WTC11 (cell line): ENCODE measurements around the gene IPCEF1. TPM values are rescaled to one million over a fixed set of nuclear protein-coding genes. Genes with fewer than 3 reads are reported as not detected.

Source experiments
- ATAC-seq: fragments of 200-7000 bp; cut with Tn5 transposase; 2 replicates; pipeline ENCODE4 v1.10.0; 2021; ENCODE audit warnings: mild to moderate bottlenecking, moderate library complexity
- CTCF ChIA-PET: fragments of 300-600 bp; sonication (Branson Sonifier 250); formaldehyde crosslinking; loops from one replicate; lab custom pipeline; 2021; ENCODE audit warnings: antibody characterized with exemption; lab: Charles Lee
- POLR2A ChIA-PET: fragments of 350-600 bp; sonication (Branson Sonifier 250); formaldehyde crosslinking; loops from one replicate; lab custom pipeline; 2021; ENCODE audit warnings: antibody characterized with exemption; lab: Charles Lee
- DNase-seq: peaks from one replicate; pipeline ENCODE4 v3.0.0; 2021; ENCODE audit warnings: low spot score
- H3K27ac Mint-ChIP-seq: 2 replicates; pipeline ENCODE4 v1.8.0; 2021; ENCODE audit warnings: mixed read lengths
- H3K27me3 Mint-ChIP-seq: 2 replicates; pipeline ENCODE4 v1.8.0; 2021; ENCODE audit warnings: low read depth, mild to moderate bottlenecking, moderate library complexity, mixed read lengths
- H3K36me3 Mint-ChIP-seq: 2 replicates; pipeline ENCODE4 v1.8.0; 2021; ENCODE audit warnings: mixed read lengths
- H3K4me1 Mint-ChIP-seq: 2 replicates; pipeline ENCODE4 v1.8.0; 2022; ENCODE audit warnings: mixed read lengths
- H3K4me3 Mint-ChIP-seq: 2 replicates; pipeline ENCODE4 v1.8.0; 2021; ENCODE audit warnings: mild to moderate bottlenecking, moderate library complexity, mixed read lengths
- H3K9me3 Mint-ChIP-seq: 2 replicates; pipeline ENCODE4 v1.8.0; 2021; ENCODE audit warnings: mixed read lengths
- CBFB ChIP-seq: sonication (generic); formaldehyde crosslinking; IDR thresholded peaks from 2 replicates; pipeline ENCODE4 v1.8.1; 2022; ENCODE audit warnings: mild to moderate bottlenecking, low read depth, missing genetic modification reagents
- CREM ChIP-seq: sonication (generic); formaldehyde crosslinking; IDR thresholded peaks from 2 replicates; pipeline ENCODE4 v1.8.1; 2022; ENCODE audit warnings: mild to moderate bottlenecking, missing genetic modification reagents, moderate library complexity
- FOXK1 ChIP-seq: sonication (generic); formaldehyde crosslinking; IDR thresholded peaks from 2 replicates; pipeline ENCODE4 v1.8.0; 2022; ENCODE audit warnings: mild to moderate bottlenecking, moderate library complexity, missing genetic modification reagents
- GABPB1 ChIP-seq: sonication (generic); formaldehyde crosslinking; IDR thresholded peaks from 2 replicates; pipeline ENCODE4 v1.8.1; 2023; ENCODE audit warnings: mild to moderate bottlenecking, missing genetic modification reagents
- GRHL2 ChIP-seq: fragments of 250-450 bp; sonication (Bioruptor Pico); IDR thresholded peaks from 2 replicates; pipeline ENCODE4 v1.8.0; 2022; ENCODE audit warnings: mild to moderate bottlenecking, moderate library complexity; ENCODE audit not compliant: insufficient replicate concordance, severe bottlenecking
- GTF2I ChIP-seq: fragments of 250-450 bp; sonication (Bioruptor Pico); conservative IDR thresholded peaks from 2 replicates; pipeline ENCODE4 v1.4.0; 2021; ENCODE audit warnings: mild to moderate bottlenecking
- MXD4 ChIP-seq: fragments of 250-450 bp; sonication (Bioruptor Pico); IDR thresholded peaks from 2 replicates; pipeline ENCODE4 v1.8.0; 2021; ENCODE audit warnings: mild to moderate bottlenecking, moderate library complexity, borderline replicate concordance
- NFATC4 ChIP-seq: fragments of 250-450 bp; sonication (Bioruptor Pico); IDR thresholded peaks from 2 replicates; pipeline ENCODE4 v1.9.0; 2021; ENCODE audit warnings: mild to moderate bottlenecking
- PRRX2 ChIP-seq: fragments of 250-450 bp; sonication (Bioruptor Pico); IDR thresholded peaks from 2 replicates; pipeline ENCODE4 v1.8.0; 2021; ENCODE audit warnings: mild to moderate bottlenecking
- RELA ChIP-seq: sonication (generic); formaldehyde crosslinking; IDR thresholded peaks from 2 replicates; pipeline ENCODE4 v1.8.1; 2022; ENCODE audit warnings: missing genetic modification reagents, mild to moderate bottlenecking, borderline replicate concordance
- SMAD4 ChIP-seq: sonication (generic); formaldehyde crosslinking; IDR thresholded peaks from 2 replicates; pipeline ENCODE4 v1.8.0; 2022; ENCODE audit warnings: mild to moderate bottlenecking, missing genetic modification reagents
- SP1 ChIP-seq: sonication (generic); formaldehyde crosslinking; conservative IDR thresholded peaks from 2 replicates; pipeline ENCODE4 v1.8.1; 2022; ENCODE audit warnings: missing genetic modification reagents
- TEAD1 ChIP-seq: sonication (generic); formaldehyde crosslinking; IDR thresholded peaks from 2 replicates; pipeline ENCODE4 v1.8.0; 2022; ENCODE audit warnings: mild to moderate bottlenecking, missing genetic modification reagents
- TP53 ChIP-seq: sonication (generic); formaldehyde crosslinking; IDR thresholded peaks from 2 replicates; pipeline ENCODE4 v1.8.1; 2023; ENCODE audit warnings: mild to moderate bottlenecking, missing genetic modification reagents
- ZNF396 ChIP-seq: fragments of 250-450 bp; sonication (Bioruptor Pico); IDR thresholded peaks from 2 replicates; pipeline ENCODE4 v1.8.0; 2021; ENCODE audit warnings: mild to moderate bottlenecking, moderate library complexity, borderline replicate concordance
- ZNF416 ChIP-seq: fragments of 250-450 bp; sonication (Bioruptor Pico); IDR thresholded peaks from 2 replicates; pipeline ENCODE4 v1.9.0; 2021; ENCODE audit warnings: mild to moderate bottlenecking, inconsistent platforms
- ZNF423 ChIP-seq: fragments of 250-450 bp; sonication (Bioruptor Pico); IDR thresholded peaks from 2 replicates; pipeline ENCODE4 v2.1.2; 2022; ENCODE audit warnings: mild to moderate bottlenecking, moderate library complexity
- ZNF671 ChIP-seq: fragments of 250-450 bp; sonication (Bioruptor Pico); IDR thresholded peaks from 2 replicates; pipeline ENCODE4 v1.8.0; 2021; ENCODE audit warnings: mild to moderate bottlenecking
- total RNA-seq: library from RNA; stranded (reverse); gene quantifications from 3 replicates; pipeline ENCODE4 v1.2.3, GENCODE V29; 2021
- TF ChIP-seq, protein P1 (sequence below): sonication (generic); formaldehyde crosslinking; IDR thresholded peaks from 2 replicates; pipeline ENCODE4 v1.8.1; 2023; ENCODE audit warnings: mild to moderate bottlenecking, moderate library complexity, missing genetic modification reagents
- TF ChIP-seq, protein P2 (sequence below): sonication (generic); formaldehyde crosslinking; IDR thresholded peaks from 2 replicates; pipeline ENCODE4 v1.8.0; 2022; ENCODE audit warnings: mild to moderate bottlenecking, missing genetic modification reagents
- TF ChIP-seq, protein P3 (sequence below): fragments of 250-450 bp; sonication (Bioruptor Pico); IDR thresholded peaks from 2 replicates; pipeline ENCODE4 v1.8.0; 2021; ENCODE audit warnings: mild to moderate bottlenecking
- TF ChIP-seq, protein P4 (sequence below): sonication (generic); formaldehyde crosslinking; IDR thresholded peaks from 2 replicates; pipeline ENCODE4 v1.8.1; 2022; ENCODE audit warnings: missing genetic modification reagents, borderline replicate concordance
- TF ChIP-seq, protein P5 (sequence below): sonication (generic); formaldehyde crosslinking; IDR thresholded peaks from 2 replicates; pipeline ENCODE4 v1.8.0; 2022; ENCODE audit warnings: mild to moderate bottlenecking, missing genetic modification reagents
- TF ChIP-seq, protein P6 (sequence below): sonication (generic); formaldehyde crosslinking; IDR thresholded peaks from 2 replicates; pipeline ENCODE4 v1.8.1; 2023; ENCODE audit warnings: mild to moderate bottlenecking, missing genetic modification reagents, moderate library complexity

IPCEF1 gene
- total RNA-seq, 1 experiment from 2014 or later = 1.3 TPM

DNA sequence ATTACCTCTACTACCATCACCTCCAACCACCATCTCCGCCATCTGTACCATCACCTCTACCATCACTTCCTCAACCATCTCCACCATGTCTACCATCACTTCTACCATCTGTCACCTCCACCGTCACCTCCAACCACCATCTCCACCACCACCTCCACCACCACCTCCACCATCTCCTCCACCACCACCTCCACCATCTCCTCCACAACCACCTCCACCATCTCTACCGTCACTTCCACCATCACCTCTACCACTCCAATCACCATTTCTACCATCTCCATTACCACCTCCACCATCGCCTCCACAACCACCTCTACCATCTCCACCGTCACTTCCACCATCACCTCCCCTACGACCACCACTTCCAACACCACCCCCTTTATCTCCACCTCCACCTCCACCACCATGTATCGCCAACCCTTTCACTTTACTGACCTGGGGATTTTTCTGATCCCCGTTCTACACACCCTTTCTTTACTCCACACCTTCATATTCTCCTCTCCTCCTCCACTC is 2.3 kb downstream of the IPCEF1 start (continued):
- TF ChIP-seq, protein P1, sequence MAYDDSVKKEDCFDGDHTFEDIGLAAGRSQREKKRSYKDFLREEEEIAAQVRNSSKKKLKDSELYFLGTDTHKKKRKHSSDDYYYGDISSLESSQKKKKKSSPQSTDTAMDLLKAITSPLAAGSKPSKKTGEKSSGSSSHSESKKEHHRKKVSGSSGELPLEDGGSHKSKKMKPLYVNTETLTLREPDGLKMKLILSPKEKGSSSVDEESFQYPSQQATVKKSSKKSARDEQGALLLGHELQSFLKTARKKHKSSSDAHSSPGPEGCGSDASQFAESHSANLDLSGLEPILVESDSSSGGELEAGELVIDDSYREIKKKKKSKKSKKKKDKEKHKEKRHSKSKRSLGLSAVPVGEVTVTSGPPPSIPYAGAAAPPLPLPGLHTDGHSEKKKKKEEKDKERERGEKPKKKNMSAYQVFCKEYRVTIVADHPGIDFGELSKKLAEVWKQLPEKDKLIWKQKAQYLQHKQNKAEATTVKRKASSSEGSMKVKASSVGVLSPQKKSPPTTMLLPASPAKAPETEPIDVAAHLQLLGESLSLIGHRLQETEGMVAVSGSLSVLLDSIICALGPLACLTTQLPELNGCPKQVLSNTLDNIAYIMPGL (CRISPR knock-in tag) = no peak
- TF ChIP-seq NFATC4 (CRISPR knock-in tag) (no peak), RELA (CRISPR knock-in tag) (no peak), GABPB1 (CRISPR knock-in tag) (no peak), GTF2I (no peak)
- TF ChIP-seq, protein P2, sequence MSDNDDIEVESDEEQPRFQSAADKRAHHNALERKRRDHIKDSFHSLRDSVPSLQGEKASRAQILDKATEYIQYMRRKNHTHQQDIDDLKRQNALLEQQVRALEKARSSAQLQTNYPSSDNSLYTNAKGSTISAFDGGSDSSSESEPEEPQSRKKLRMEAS = no peak

DNA sequence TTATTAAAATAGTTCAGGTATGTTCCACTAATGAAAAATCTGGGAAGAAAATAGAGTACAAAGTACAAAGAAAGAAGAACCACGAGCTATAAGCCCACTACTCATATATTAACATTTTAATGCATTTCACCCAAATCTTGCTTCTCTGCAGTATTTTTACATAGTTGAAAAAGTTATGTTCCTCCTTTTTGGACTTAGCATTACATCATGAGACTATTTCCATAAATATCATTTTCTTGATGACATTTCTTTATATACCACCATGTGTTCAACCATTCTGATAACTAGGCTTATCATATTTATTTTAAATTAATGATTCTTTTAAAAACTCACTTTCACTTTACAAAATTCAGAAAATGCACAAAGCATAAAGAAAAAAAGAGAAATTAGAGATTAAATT is 3.0 kb downstream of the IPCEF1 start:
- no peaks in the 10 kb centered on the region for H3K27me3 Mint-ChIP-seq
- POLR2A ChIA-PET = interaction anchor here (0.7 kb wide), 2 partner anchors 8 to 28 kb away, joined by 4 to 5 read pairs; no protein-coding TSS in a partner anchor
- CTCF ChIA-PET = no interaction called here

More for the DNA sequence above, 3.0 kb downstream of the IPCEF1 start:
- Mint-ChIP-seq H3K36me3 (no peaks in the 10 kb centered on the region), H3K4me1 (no peaks in the 10 kb centered on the region), H3K4me3 (no peak overlapping the region), H3K27ac (no peak overlapping the region), H3K9me3 (peaks cover 8% of the 10 kb centered on the region; the same call in 1 of the 2 replicates)
- ATAC-seq = no peak
- TF ChIP-seq ZNF671 (CRISPR knock-in tag) (no peak), MXD4 (CRISPR knock-in tag) (no peak), FOXK1 (CRISPR knock-in tag) (no peak), TEAD1 (CRISPR knock-in tag) (no peak), PRRX2 (CRISPR knock-in tag) (no peak), ZNF423 (CRISPR knock-in tag) (no peak), ZNF416 (CRISPR knock-in tag) (no peak), TP53 (CRISPR knock-in tag) (no peak), CREM (CRISPR knock-in tag) (no peak), SP1 (no peak), ZNF396 (no peak), GRHL2 (CRISPR knock-in tag) (no peak), CBFB (CRISPR knock-in tag) (no peak), SMAD4 (CRISPR knock-in tag) (no peak)
- TF ChIP-seq, protein P3, sequence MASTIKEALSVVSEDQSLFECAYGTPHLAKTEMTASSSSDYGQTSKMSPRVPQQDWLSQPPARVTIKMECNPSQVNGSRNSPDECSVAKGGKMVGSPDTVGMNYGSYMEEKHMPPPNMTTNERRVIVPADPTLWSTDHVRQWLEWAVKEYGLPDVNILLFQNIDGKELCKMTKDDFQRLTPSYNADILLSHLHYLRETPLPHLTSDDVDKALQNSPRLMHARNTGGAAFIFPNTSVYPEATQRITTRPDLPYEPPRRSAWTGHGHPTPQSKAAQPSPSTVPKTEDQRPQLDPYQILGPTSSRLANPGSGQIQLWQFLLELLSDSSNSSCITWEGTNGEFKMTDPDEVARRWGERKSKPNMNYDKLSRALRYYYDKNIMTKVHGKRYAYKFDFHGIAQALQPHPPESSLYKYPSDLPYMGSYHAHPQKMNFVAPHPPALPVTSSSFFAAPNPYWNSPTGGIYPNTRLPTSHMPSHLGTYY (CRISPR knock-in tag) = no peak
- TF ChIP-seq, protein P4, sequence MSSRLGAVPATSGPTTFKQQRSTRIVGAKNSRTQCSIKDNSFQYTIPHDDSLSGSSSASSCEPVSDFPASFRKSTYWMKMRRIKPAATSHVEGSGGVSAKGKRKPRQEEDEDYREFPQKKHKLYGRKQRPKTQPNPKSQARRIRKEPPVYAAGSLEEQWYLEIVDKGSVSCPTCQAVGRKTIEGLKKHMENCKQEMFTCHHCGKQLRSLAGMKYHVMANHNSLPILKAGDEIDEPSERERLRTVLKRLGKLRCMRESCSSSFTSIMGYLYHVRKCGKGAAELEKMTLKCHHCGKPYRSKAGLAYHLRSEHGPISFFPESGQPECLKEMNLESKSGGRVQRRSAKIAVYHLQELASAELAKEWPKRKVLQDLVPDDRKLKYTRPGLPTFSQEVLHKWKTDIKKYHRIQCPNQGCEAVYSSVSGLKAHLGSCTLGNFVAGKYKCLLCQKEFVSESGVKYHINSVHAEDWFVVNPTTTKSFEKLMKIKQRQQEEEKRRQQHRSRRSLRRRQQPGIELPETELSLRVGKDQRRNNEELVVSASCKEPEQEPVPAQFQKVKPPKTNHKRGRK (CRISPR knock-in tag) = no peak
- TF ChIP-seq, protein P5, sequence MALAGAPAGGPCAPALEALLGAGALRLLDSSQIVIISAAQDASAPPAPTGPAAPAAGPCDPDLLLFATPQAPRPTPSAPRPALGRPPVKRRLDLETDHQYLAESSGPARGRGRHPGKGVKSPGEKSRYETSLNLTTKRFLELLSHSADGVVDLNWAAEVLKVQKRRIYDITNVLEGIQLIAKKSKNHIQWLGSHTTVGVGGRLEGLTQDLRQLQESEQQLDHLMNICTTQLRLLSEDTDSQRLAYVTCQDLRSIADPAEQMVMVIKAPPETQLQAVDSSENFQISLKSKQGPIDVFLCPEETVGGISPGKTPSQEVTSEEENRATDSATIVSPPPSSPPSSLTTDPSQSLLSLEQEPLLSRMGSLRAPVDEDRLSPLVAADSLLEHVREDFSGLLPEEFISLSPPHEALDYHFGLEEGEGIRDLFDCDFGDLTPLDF = no peak
- TF ChIP-seq, protein P6, sequence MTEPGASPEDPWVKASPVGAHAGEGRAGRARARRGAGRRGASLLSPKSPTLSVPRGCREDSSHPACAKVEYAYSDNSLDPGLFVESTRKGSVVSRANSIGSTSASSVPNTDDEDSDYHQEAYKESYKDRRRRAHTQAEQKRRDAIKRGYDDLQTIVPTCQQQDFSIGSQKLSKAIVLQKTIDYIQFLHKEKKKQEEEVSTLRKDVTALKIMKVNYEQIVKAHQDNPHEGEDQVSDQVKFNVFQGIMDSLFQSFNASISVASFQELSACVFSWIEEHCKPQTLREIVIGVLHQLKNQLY = no peak
- no peak for DNase-seq
